Bronchial epithelial cell (primary cell): ENCODE data around the gene LRRC10. TPM values are rescaled to one million over a fixed set of nuclear protein-coding genes. Genes with fewer than 3 reads are reported as not detected.
A peak's percentile ranks its signal among the peaks of the same experiment; 100 is the strongest.

Source experiments
- DNase-seq: peaks from one replicate; pipeline ENCODE4 v3.0.0-alpha.2; 2010; ENCODE audit warnings: low read depth
- FAIRE-seq: peaks from 2 replicates; lab custom pipeline; 2011; peaks lifted over from hg19 to GRCh38; lab: Jason Lieb, UNC
- H3K27me3 ChIP-seq: 2 replicates; pipeline ENCODE4 v1.5.1; 2011; ENCODE audit warnings: low read length; ENCODE audit not compliant: control insufficient read depth, insufficient read depth
- H3K36me3 ChIP-seq: 2 replicates; pipeline ENCODE4 v1.5.1; 2011; ENCODE audit warnings: low read length; ENCODE audit not compliant: control insufficient read depth, insufficient read depth
- H3K4me3 ChIP-seq: 2 replicates; pipeline ENCODE4 v1.5.1; 2011; ENCODE audit warnings: mild to moderate bottlenecking, low read depth, low read length, control low read depth
- CTCF ChIP-seq: IDR thresholded peaks from 2 replicates; pipeline ENCODE4 v1.5.1; 2011; ENCODE audit warnings: mild to moderate bottlenecking, moderate library complexity, low read length, control low read depth, inconsistent platforms; ENCODE audit not compliant: insufficient read depth, severe bottlenecking
- total RNA-seq: library from RNA; depleted of rRNA; stranded (reverse); fragments of >200 nt; gene quantifications from 2 replicates; pipeline ENCODE4 v1.2.1, GENCODE V29; 2014

The LRRC10 gene
- total RNA-seq, 1 donor from 2014 or later, result not detected

GRCh38 chr12:69645031-69645430, 34.3 kb upstream of the LRRC10 start:
- FAIRE-seq, result no peak
- DNase-seq, result no peak
- no peak overlapping the region for H3K4me3 ChIP-seq
- H3K27me3 ChIP-seq, result no peaks in the 10 kb centered on the region
- TF ChIP-seq CTCF, result no peak
- no peaks in the 10 kb centered on the region for H3K36me3 ChIP-seq

GRCh38 chr12:69644511-69644910, 33.8 kb upstream of the LRRC10 start:
- FAIRE-seq (no peak), DNase-seq (no peak)
- Histone ChIP-seq H3K4me3 (no peak overlapping the region), H3K27me3 (no peaks in the 10 kb centered on the region), H3K36me3 (no peaks in the 10 kb centered on the region)
- TF ChIP-seq CTCF, result no peak

- H3K27me3 ChIP-seq, result no peaks in the 10 kb centered on the region
- H3K4me3 ChIP-seq, result no peak overlapping the region
- no peak for TF ChIP-seq CTCF
- no peak for FAIRE-seq
- DNase-seq, result no peak
- no peaks in the 10 kb centered on the region for H3K36me3 ChIP-seq
Observed at GRCh38 chr12:69642531-69642930, 31.8 kb upstream of the LRRC10 start.

- TF ChIP-seq CTCF, result no peak
- no peaks in the 10 kb centered on the region for H3K36me3 ChIP-seq
- H3K4me3 ChIP-seq, result no peak overlapping the region
- H3K27me3 ChIP-seq, result no peaks in the 10 kb centered on the region
- DNase-seq (no peak), FAIRE-seq (no peak)
Observed at GRCh38 chr12:69641546-69641945, 30.8 kb upstream of the LRRC10 start.

- DNase-seq, result peak; percentile 44
- FAIRE-seq, result no peak
- Histone ChIP-seq H3K36me3 (no peaks in the 10 kb centered on the region), H3K27me3 (no peaks in the 10 kb centered on the region), H3K4me3 (no peak overlapping the region)
- TF ChIP-seq CTCF, result peak; percentile 93
Observed at GRCh38 chr12:69639400-69640016, 28.8 kb upstream of the LRRC10 start.

GRCh38 chr12:69633061-69633460, 22.4 kb upstream of the LRRC10 start:
- peak; percentile 20 for TF ChIP-seq CTCF
- FAIRE-seq, result no peak
- Histone ChIP-seq H3K4me3 (no peak overlapping the region), H3K36me3 (no peaks in the 10 kb centered on the region), H3K27me3 (no peaks in the 10 kb centered on the region)
- peak; percentile 15 for DNase-seq
